ENCODE results near the gene HACD1.
"Not testable (repeated sequence)": the region's sequence is repeated elsewhere in the genome, so short reads cannot be mapped to it uniquely, and the experiment has no call there.

Gene HACD1

DNA sequence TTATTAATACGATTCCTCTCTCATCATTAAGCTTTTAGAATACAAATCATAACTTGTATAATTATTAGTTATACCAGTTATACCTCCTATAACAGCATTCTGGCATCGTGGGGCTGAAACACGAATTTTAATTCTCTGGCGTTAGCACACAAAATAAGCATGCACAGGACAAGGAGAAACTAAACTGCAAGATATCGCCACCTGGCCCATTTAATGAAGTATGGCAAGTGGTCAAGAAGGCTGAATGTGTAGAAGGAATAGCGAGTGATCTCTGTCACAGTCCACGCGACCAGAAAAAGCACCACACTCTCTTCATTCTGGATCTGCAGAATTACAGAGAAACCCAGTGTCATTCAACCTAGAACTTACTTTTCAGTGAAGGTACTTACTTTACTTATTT lies 18.1 kb downstream of the HACD1 start:
- Histone ChIP-seq H3K27me3 (ENCODE audit: insufficient read depth, low read length, poor library complexity, severe bottlenecking) (no peaks in the 10 kb centered on the region), H4K20me1 (ENCODE audit: insufficient read depth, low read length, poor library complexity, severe bottlenecking) (no peaks in the 10 kb centered on the region)

DNA sequence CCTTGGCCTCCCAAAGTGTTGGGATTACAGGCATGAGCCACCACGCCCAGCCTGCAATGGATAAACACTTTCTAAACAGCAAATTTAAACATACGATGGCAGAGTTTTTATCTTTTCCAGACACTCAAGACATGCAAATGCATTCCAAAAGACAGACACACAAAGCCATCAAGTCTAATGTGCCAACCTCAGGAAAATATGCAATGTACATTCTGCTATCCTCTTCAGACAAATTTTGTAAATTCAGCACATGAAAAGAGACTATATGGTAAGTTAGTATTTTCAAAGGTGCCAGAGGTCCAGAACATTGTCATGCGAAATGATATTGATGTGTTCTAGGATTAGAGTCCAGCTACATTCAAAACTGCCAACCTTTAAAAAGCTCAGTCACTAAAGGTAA lies 19.8 kb downstream of the HACD1 start:
- no peaks in the 10 kb centered on the region for H3K4me1 ChIP-seq (ENCODE audit: insufficient read depth, low read length, poor library complexity, severe bottlenecking)
- H2AFZ ChIP-seq (ENCODE audit: low read length), result no peak overlapping the region
- no peaks in the 10 kb centered on the region for H3K79me2 ChIP-seq (ENCODE audit: insufficient read depth, low read length)
- no peak for TF ChIP-seq EZH2phosphoT487 (IDR thresholded peaks at IDR 0.05; ENCODE audit: borderline replicate concordance)
- TF ChIP-seq, protein P1, sequence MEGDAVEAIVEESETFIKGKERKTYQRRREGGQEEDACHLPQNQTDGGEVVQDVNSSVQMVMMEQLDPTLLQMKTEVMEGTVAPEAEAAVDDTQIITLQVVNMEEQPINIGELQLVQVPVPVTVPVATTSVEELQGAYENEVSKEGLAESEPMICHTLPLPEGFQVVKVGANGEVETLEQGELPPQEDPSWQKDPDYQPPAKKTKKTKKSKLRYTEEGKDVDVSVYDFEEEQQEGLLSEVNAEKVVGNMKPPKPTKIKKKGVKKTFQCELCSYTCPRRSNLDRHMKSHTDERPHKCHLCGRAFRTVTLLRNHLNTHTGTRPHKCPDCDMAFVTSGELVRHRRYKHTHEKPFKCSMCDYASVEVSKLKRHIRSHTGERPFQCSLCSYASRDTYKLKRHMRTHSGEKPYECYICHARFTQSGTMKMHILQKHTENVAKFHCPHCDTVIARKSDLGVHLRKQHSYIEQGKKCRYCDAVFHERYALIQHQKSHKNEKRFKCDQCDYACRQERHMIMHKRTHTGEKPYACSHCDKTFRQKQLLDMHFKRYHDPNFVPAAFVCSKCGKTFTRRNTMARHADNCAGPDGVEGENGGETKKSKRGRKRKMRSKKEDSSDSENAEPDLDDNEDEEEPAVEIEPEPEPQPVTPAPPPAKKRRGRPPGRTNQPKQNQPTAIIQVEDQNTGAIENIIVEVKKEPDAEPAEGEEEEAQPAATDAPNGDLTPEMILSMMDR (conservative IDR thresholded peaks at IDR 0.05; ENCODE audit: low read length), result no peak
- H3K4me2 ChIP-seq (ENCODE audit: low read depth, low read length, poor library complexity, severe bottlenecking), result no peak overlapping the region
- no peaks in the 10 kb centered on the region for H3K9me2 ChIP-seq (replicated peaks; ENCODE audit: low read depth, low read length)
- H4K20me1 ChIP-seq (ENCODE audit: insufficient read depth, low read length, poor library complexity, severe bottlenecking), result no peaks in the 10 kb centered on the region
- H3K9ac ChIP-seq (ENCODE audit: low read depth, low read length, poor library complexity, severe bottlenecking), result no peak overlapping the region
- no peaks in the 10 kb centered on the region for H3K9me3 ChIP-seq (ENCODE audit: insufficient read depth, low read depth, low read length)
- no peaks in the 10 kb centered on the region for H3F3A ChIP-seq (ENCODE audit: low read depth)
- H3K27me3 ChIP-seq (ENCODE audit: insufficient read depth, low read length, poor library complexity, severe bottlenecking), result no peaks in the 10 kb centered on the region
- no peak overlapping the region for H3K4me3 ChIP-seq (ENCODE audit: low read length, poor library complexity, severe bottlenecking)
- H3K36me3 ChIP-seq (ENCODE audit: insufficient read depth, low read length), result no peaks in the 10 kb centered on the region

More for the DNA sequence above, 18.1 kb downstream of the HACD1 start:
- TF ChIP-seq EZH2phosphoT487 (IDR thresholded peaks at IDR 0.05; ENCODE audit: borderline replicate concordance), result no peak
- TF ChIP-seq, protein P1 (conservative IDR thresholded peaks at IDR 0.05; ENCODE audit: low read length), result peak; percentile 58
- Histone ChIP-seq H3K4me2 (ENCODE audit: low read depth, low read length, poor library complexity, severe bottlenecking) (no peak overlapping the region), H3K79me2 (ENCODE audit: insufficient read depth, low read length) (no peaks in the 10 kb centered on the region), H2AFZ (ENCODE audit: low read length) (no peak overlapping the region), H3K4me3 (ENCODE audit: low read length, poor library complexity, severe bottlenecking) (no peak overlapping the region), H3K36me3 (ENCODE audit: insufficient read depth, low read length) (no peaks in the 10 kb centered on the region), H3K9ac (ENCODE audit: low read depth, low read length, poor library complexity, severe bottlenecking) (no peak overlapping the region), H3K9me2 (replicated peaks; ENCODE audit: low read depth, low read length) (no peaks in the 10 kb centered on the region), H3F3A (ENCODE audit: low read depth) (no peaks in the 10 kb centered on the region), H3K4me1 (ENCODE audit: insufficient read depth, low read length, poor library complexity, severe bottlenecking) (no peaks in the 10 kb centered on the region), H3K9me3 (ENCODE audit: insufficient read depth, low read depth, low read length) (no peaks in the 10 kb centered on the region)

DNA sequence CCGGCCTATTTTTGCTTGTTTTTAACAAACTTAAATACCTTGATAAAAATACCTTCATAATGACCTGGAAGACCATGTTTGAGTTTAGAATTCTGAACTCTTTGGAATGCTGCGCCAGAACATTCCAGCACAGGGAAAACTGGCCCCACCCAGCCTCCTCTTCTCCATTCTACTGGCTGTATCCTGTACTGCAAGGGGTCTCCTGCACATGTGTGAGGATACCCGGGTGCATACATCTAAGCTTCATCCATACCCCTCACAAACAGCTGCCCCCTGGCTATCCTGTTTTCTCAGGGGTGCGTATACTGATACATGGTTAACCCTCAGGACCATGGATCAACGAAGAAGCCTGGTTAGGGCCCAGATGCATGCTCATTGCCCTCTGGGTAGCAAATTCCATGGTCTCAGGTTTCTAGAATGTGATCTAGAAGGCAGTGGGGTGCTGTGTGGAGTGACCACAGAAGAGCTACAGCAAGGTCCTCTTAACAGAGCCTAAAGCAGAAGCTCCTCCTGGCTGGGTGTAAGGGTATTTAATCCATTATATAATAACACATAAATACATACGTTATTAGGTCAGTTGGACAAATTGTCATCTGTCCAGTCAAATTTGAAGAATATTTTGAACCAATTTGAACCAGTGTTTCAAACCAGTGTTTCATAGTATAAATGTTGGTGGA lies 26.1 kb downstream of the HACD1 start:
- no peaks in the 10 kb centered on the region for H3F3A ChIP-seq (ENCODE audit: low read depth)
- no peak overlapping the region for H3K9ac ChIP-seq (ENCODE audit: low read depth, low read length, poor library complexity, severe bottlenecking)
- no peak overlapping the region for H2AFZ ChIP-seq (ENCODE audit: low read length)
- no peaks in the 10 kb centered on the region for H3K27me3 ChIP-seq (ENCODE audit: insufficient read depth, low read length, poor library complexity, severe bottlenecking)
- no peaks in the 10 kb centered on the region for H3K9me2 ChIP-seq (replicated peaks; ENCODE audit: low read depth, low read length)
- no peaks in the 10 kb centered on the region for H3K79me2 ChIP-seq (ENCODE audit: insufficient read depth, low read length)
- no peak overlapping the region for H3K4me3 ChIP-seq (ENCODE audit: low read length, poor library complexity, severe bottlenecking)
- no peaks in the 10 kb centered on the region for H3K36me3 ChIP-seq (ENCODE audit: insufficient read depth, low read length)
- TF ChIP-seq, protein P1 (conservative IDR thresholded peaks at IDR 0.05; ENCODE audit: low read length), result no peak
- TF ChIP-seq EZH2phosphoT487 (IDR thresholded peaks at IDR 0.05; ENCODE audit: borderline replicate concordance), result no peak
- peaks cover 12% of the 10 kb centered on the region for H3K4me1 ChIP-seq (ENCODE audit: insufficient read depth, low read length, poor library complexity, severe bottlenecking)
- no peaks in the 10 kb centered on the region for H3K9me3 ChIP-seq (ENCODE audit: insufficient read depth, low read depth, low read length)
- H3K4me2 ChIP-seq (ENCODE audit: low read depth, low read length, poor library complexity, severe bottlenecking), result no peak overlapping the region
- H4K20me1 ChIP-seq (ENCODE audit: insufficient read depth, low read length, poor library complexity, severe bottlenecking), result no peaks in the 10 kb centered on the region

DNA sequence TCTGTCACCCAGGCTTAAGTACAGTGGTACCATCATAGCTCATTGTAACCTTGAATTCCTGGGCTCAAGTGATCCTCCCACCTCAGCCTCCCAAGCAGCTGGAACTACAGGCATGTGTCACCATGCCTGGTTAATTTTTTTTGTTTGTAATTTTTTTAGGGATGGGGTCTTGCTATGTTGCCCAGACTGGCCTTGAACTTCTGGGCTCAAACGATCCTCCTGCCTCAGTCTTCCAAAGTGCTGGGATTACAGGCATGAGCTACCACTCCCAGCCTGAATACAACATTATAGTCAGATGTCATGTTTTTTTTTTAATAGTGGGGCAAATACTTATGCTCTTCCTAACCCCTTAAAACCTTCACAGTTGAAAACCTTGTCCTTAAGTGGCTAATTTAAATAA lies 27.9 kb downstream of the HACD1 start:
- H4K20me1 ChIP-seq (ENCODE audit: insufficient read depth, low read length, poor library complexity, severe bottlenecking); H2AFZ ChIP-seq (ENCODE audit: low read length); H3K79me2 ChIP-seq (ENCODE audit: insufficient read depth, low read length); H3K36me3 ChIP-seq (ENCODE audit: insufficient read depth, low read length); H3K9me3 ChIP-seq (ENCODE audit: insufficient read depth, low read depth, low read length); H3K4me2 ChIP-seq (ENCODE audit: low read depth, low read length, poor library complexity, severe bottlenecking); H3F3A ChIP-seq (ENCODE audit: low read depth); H3K4me3 ChIP-seq (ENCODE audit: low read length, poor library complexity, severe bottlenecking); H3K27me3 ChIP-seq (ENCODE audit: insufficient read depth, low read length, poor library complexity, severe bottlenecking); H3K9ac ChIP-seq (ENCODE audit: low read depth, low read length, poor library complexity, severe bottlenecking); H3K9me2 ChIP-seq (replicated peaks; ENCODE audit: low read depth, low read length): not testable (repeated sequence)
- H3K4me1 ChIP-seq (ENCODE audit: insufficient read depth, low read length, poor library complexity, severe bottlenecking), result peaks cover 13% of the 10 kb centered on the region

All from Loucy (cell line).